CD4-positive, alpha-beta T cell treated with Interleukin-15 for 4 hours (primary cell): ENCODE measurements around the gene CTSV.
A peak's percentile ranks its signal among the peaks of the same experiment; 100 is the strongest.
"Not testable (repeated sequence)": the region's sequence is repeated elsewhere in the genome, so short reads cannot be mapped to it uniquely, and the experiment has no call there.

ENCODE experiments used
- DNase-seq: peaks from one replicate; pipeline ENCODE4 v3.0.0-alpha.2; 2020; ENCODE audit warnings: low spot score

The CTSV gene

DNA sequence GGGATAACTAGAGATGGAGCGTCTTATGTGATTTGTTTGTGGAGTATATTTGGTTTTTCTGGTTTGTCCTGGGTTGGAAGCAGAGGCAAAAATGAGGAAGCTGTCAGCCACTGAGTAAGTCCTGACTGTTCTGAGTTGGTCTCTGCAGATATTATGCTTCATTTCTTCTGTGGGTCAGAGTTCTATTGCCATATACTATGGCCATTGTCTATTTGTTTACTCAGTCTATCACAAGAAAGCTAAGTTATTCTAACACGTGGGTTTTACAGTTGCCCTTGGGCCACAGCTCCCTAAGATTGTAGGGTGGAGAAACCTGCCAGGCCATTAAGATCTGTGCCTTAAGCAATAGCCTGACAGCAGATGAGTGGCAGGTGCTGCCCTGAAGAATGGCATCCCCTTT is 3.0 kb upstream of the CTSV start:
- no peak for DNase-seq

DNA sequence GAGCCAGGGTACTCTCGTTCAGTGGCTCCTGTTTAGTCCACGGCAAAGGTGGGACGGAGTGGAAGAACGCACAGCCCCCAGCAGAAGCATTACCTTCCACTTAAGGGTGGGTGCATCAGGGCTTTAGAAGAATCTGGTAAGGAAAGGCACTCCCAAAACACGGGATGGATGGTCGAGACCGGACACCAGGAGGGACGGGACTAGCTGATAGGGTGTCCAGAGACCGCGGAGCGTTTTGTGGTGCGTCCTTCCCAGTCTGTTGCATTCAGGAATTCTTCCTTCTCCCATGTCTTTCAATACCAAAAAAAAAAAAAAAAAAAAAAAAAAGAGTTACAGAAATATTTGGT is 545 bp upstream of the CTSV start:
- DNase-seq = no peak

DNA sequence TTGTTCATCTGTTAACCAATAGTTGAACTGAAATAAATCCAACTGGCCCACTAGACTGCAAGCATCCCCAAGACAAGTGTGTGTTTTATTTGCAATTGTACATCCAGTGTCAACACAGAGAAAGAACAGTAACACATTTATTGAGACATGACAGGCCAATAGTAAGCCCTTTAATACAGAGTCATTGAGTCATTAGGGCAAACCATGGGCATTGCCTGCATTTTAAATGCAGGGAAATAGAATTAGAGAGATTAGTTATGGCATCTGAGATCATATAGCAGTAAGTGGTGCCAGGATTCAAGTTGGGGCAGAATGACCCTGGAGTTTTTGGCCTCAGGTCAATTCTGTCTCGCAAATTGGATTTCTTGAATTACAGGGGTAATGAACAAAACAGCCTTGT is 15.4 kb downstream of the CTSV start:
- not testable (repeated sequence) for DNase-seq

DNA sequence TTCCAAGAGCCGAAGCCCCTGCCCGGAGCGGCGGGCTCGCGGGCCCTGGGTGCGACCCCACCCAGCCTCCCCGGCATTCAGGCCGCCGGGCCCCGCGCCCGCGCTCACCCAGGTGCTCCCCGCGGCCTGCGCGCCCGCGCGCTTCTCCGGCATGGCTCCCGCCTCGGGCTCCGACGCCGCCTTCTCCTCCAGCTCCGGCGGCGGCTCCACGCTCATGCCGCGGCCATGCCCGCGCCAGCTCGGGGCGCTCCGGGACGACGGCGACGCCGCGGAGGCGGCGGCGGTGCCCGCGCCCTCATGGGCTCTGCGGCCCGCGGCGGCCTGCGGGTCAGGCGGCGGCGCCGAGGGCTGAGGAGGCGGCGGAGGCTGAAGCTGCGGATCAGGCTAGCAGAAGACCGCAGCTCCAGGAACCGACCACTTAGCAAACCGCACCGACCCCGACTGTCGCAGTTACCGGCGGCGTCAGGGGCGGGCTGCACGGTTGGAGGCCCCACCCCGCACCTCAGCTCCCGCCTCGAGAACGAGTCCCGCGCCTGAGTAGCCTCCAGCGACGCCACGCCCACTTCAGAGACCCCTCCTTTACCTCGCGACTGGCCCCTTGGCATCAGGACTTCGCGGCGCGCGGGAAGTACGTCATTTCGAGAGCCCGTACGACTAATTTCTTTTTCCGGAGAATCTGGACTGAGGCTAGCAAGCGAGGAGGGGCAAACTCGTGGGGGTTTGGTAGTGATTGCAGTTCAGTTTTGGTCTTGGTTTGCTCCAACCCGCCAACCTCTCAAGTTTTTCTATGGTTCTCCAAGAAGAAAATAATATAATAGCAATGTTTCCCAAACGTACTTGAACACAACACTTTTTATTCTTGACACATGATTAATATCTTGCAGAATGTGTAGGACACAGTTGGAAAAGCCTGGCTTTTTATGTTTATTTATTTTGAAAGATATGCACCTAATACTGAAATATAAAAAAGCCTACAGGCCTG is 25.5 kb downstream of the CTSV start:
- peak; percentile 73 for DNase-seq

DNA sequence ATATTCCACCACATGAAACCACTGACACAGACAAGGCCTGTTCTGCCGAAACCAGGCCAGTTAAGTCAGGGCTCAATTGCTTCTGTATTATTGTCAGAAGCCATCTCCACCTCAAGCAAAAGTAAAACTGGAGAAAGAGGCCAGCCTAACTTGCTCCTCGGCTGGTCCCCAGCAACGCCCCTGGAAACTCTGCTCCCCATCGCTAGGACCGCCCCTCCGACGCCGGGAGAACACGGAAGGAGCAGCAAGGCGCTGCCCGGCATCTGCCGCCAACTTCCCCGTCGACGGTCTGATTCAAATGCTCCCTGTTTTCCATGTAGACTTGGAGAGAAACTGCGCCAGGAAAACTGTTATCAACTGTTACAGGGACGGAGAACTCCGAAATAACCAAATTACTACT is 26.3 kb downstream of the CTSV start:
- DNase-seq = peak; percentile 9

DNA sequence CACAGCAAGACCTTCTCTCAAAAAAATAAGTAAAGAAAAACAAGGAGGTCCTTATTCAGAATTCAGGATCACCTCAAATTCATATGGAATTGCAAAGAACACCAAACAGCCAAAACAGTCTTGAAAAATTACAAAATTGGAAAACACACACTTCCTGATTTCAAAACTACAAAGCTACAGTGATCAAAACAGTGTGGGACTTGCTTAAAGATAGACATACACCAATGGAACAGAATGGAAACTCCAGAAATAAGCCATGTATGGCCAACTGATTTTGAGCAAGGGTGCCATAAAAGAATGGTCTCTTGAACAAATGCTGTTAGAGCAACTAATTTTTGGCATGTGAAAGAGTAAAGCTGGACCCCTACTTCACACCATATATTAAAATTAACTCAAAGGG is 36.7 kb downstream of the CTSV start:
- DNase-seq = not testable (repeated sequence)

DNA sequence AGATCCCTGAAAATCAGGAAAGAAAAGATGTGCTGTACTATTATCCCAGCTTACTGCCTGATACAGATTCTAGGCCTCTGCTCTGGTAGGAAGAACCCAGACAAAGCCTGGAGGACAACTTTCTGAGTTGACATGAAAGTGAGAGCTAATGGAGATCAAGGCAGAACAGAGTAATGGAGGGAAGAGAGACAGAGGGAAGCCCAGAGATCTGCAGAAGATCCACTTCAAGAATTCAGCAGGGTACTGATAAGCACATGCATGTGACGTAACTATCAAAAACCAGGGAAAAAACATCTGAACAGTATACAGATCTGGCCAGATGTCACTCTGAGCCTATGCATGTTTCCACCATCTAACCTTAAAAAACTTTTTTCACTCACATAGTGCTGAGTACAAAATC is 37.6 kb downstream of the CTSV start:
- DNase-seq = not testable (repeated sequence)

DNA sequence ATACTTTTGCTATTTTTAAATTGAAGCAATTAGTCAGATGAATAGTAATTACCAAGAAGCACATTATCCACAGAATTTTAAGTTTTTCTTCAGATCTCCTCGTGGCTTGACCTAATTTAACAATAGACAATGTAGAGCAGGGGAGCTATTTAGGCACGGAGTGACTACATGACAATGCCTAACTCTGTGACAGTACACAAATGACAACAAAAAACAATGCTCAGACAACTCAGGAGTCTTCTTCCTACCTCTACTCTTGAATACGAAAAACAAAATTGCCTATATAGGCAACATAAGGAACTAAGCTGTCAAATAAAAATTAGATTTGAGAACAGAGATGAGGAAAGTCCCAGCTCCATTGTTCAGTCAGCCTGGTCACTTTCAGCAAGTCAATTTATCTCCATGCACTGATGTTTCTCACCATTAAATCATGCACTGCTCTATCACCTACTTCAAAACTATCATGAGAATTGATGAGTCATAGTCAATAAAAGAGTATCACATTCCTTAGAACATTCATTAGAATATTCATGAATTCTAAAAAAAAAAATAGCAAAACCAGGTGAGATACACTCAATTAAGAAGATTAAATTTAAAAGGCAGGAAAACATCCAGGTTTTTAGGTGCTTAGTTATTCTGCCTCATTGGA is 38.7 kb downstream of the CTSV start:
- DNase-seq = not testable (repeated sequence)

DNA sequence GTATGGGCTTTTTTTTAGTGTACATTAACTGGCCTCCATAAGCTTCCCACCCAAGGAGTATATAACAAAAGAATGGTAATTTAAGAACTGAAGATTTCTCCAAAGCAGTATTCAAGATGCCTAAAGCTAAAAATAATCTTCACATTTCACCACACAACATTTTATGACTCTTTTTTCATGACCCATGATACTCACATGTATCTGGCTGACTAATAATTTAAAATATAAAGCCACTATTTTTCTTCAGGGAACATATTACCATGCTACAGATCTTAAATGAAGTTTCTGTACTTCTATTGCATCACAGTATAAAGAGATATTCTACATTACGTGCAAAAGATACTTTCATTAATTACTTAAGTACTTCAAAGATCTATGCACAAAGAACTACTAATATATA is 39.2 kb downstream of the CTSV start:
- not testable (repeated sequence) for DNase-seq

DNA sequence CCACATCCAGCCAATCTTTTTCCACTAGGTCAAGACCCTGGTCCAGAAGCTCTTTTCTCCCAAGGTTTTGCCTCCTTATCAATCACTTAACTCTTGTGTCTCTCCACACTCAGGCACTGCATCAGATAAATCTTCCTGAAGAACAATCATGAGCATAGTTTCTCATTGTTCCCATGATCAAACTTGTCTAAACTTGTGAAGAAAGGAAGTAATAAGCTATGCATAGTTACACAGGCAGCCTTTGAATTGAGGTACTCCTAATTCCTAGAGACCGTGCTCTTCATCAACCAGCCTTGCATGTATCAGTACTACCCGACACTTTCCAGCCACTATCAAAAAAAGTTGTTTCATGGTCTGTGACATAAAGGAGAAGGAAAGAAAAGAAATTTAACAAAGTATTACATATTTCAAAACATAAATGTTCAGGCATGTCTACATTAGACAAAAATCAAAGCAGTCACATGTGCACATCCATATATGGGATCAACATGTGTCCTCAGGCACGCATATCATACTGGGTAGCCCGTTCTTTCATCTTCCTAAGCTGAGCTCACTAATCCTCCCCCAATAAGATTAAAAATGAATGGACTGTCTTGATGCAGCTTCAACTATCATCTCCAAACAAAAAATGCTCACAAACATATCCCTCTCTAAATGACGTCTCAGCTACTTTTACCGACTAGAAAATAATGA is 41.8 kb downstream of the CTSV start:
- DNase-seq = not testable (repeated sequence)

DNA sequence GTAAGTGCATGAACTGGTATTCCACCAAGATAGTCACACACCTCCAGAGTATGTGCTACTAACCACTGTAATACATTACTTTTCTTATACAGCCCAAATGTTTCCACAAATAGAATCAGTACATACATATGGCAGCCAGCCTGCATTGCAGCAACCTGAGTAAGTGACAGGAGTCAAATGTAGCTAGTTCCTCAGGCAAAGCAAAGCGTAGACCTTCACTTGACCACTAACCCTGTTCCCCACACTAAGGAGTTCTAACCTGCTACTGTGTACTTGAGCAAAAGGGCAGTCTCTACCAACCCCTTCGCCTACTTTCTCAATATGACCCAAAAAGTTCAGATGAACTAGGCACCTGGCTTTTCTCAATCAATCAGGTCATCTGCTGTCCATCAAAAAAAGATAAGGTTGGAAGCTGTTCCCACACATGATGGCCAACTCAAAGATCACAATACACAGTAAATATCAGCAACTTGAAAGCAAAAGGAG is 44.4 kb downstream of the CTSV start:
- DNase-seq = not testable (repeated sequence)

DNA sequence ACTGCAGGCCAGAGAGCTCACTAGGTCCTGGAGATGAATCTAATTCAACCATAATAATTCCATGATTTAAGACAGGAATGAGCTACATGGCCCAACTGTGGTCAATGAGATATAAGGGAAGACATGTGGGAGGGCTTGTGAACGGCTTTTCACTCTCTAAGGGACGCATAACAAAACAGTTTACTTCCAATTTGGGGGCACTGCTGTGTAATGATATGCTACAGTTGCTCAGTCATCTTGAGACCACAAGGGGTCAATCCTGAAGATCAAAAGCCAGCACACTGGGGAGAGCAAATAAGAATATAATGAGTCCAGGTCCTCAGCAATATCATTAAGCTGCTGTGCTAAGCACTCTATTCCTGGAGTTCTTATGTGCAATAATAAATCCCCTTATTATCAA is 46.6 kb downstream of the CTSV start:
- DNase-seq = not testable (repeated sequence)

DNA sequence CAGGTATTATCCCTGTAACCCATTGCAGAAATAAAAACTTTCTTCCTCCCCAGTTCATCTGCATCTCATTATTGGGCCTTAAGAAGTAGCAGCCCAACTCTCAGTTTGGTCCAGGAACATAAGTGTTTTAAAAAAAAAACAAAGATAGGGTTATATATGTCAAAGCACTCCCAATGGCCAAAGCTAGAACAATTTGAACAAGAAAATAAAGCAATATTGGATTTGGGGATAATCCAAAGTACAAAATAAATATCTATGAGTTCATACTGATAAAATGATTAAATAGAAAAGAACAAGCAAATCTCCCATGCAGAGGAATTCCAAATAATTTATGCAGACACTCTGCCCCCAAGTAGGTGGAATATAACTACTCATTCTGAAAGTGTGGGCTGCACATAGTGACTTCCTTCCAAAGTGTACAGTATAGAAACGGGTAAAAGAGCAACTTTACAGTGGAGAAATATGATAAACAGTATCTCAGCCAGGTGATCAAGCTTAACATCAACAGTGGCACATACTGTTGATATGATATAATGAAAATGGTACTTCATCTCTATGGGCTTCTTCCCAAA is 49.1 kb downstream of the CTSV start:
- DNase-seq = not testable (repeated sequence)

DNA sequence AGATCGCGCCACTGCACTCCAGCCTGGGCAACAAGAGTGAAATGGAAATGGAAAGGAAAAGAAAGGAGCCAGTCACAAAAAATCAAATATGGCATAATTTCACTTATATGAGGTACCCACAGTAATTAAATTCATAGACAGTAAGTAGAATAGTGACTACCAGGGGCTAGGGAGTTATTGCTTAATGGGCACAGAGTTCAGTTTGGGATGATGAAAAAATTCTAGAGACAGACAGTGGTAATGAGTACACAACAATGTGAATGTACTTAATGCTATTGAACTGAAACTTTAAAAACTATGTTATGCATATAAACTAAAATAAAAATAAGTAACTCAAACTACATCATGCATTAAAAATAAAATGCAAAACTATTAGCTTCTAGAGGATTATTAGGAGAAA is 54.1 kb downstream of the CTSV start:
- DNase-seq = not testable (repeated sequence)

DNA sequence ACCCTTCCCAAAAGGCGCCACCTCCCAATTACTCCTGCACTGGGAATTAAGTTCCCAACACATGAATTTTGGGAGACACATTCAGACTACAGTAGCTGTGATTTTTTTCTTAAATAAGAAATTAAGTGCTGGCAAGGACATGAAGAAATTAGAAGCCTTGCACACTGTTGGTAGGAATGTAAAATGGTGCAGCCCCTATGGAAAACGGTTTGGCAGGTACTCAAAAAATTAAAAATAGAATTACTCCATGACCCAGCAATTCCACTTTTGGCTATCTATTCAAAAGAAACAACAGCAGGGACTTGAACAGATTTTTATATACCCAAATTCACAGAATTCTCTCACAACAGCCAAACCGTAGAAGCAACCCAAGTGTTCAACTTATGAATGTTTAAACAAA is 54.8 kb downstream of the CTSV start:
- not testable (repeated sequence) for DNase-seq

DNA sequence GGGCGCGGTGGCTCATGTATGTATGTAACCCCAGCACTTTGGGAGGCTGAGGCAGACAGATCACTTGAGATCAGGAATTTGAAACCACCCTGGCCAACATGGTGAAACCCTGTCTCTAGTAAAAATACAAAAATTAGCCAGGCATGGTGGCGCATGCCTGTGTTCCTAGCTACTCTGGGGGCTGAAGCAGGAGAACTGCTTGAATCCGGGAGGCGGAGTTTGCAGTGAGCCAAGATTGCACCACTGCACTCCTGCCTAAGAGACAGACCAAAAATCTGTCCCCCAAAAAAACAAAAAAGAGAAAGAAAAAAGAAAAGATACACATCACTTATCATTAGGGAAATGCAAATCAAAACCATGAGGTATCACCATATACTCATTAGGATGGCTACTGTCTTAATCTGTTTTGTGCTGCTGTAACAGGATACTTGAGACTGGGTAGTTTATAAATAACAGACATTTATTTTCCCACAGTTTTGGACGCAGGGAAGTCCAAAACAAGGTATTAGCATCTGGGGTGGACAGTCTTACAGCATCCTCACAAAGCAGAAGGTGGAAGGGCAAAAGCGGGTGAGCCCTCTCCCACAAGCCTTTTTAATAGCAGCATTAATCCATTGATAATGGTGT is 55.3 kb downstream of the CTSV start:
- DNase-seq = not testable (repeated sequence)
